CD14-positive monocyte (primary cell): ENCODE measurements around the gene CUX1. TPM values are rescaled to one million over a fixed set of nuclear protein-coding genes. Genes with fewer than 3 reads are reported as not detected.

Experiments
- DNase-seq, 3 donors: peaks; one replicate each; pipeline ENCODE4 v3.0.0-alpha.2; 2011 to 2022
- H2AFZ ChIP-seq: 2 replicates; pipeline ENCODE4 v1.6.0; 2012; ENCODE audit warnings: mild to moderate bottlenecking, low read depth, low read length, inconsistent platforms; ENCODE audit not compliant: insufficient read depth, poor library complexity, severe bottlenecking
- H3K27ac ChIP-seq, 2 donors: 1 replicate in 1 of 2; 2 replicates in 1 of 2; pipeline ENCODE4 v1.5.1; 2012 to 2013; ENCODE audit warnings: low read length in 2 of 2, control low read depth in 1 of 2, inconsistent platforms in 1 of 2, low read depth in 1 of 2, mild to moderate bottlenecking in 1 of 2
- H3K27me3 ChIP-seq, 2 donors: one replicate each; pipeline versions ENCODE4 v1.6.0 to v1.6.1; 2011 to 2013; ENCODE audit warnings: low read length in 2 of 2; ENCODE audit not compliant: control insufficient read depth in 2 of 2, insufficient read depth in 2 of 2
- H3K36me3 ChIP-seq, 2 donors: replicated peaks in 1 of 2; 1 replicate in 1 of 2; 2 replicates in 1 of 2; pipeline versions ENCODE4 v1.5.1 to v1.6.1; 2012 to 2013; ENCODE audit warnings: low read length in 2 of 2, control low read depth in 1 of 2, inconsistent platforms in 1 of 2, mild to moderate bottlenecking in 1 of 2; ENCODE audit not compliant: insufficient read depth in 2 of 2, control insufficient read depth in 1 of 2
- H3K4me1 ChIP-seq, 2 donors: 1 replicate in 1 of 2; 2 replicates in 1 of 2; pipeline versions ENCODE4 v1.5.1 to v1.6.1; 2012 to 2013; ENCODE audit warnings: low read length in 2 of 2, control low read depth in 1 of 2, inconsistent platforms in 1 of 2, mild to moderate bottlenecking in 1 of 2, moderate library complexity in 1 of 2; ENCODE audit not compliant: insufficient read depth in 2 of 2, control insufficient read depth in 1 of 2
- H3K4me2 ChIP-seq: replicated peaks from 2 replicates; pipeline ENCODE3; 2012; ENCODE audit warnings: low read length, moderate library complexity, mild to moderate bottlenecking; ENCODE audit not compliant: poor library complexity, severe bottlenecking; ENCODE audit errors: extremely low read depth
- H3K4me3 ChIP-seq, 3 experiments: fragments of 200-600 bp in 1 of 3; sonication (generic) in 1 of 3; replicated peaks in 1 of 3; 1 replicate in 2 of 3; 2 replicates in 1 of 3; pipeline ENCODE4 v1.5.1; 2011 to 2013; ENCODE audit warnings: low read length in 3 of 3, mild to moderate bottlenecking in 3 of 3, control low read depth in 2 of 3, low read depth in 2 of 3, inconsistent platforms in 1 of 3, moderate library complexity in 1 of 3
- H3K79me2 ChIP-seq: 2 replicates; pipeline ENCODE4 v1.6.0; 2012; ENCODE audit warnings: mild to moderate bottlenecking, control low read depth, inconsistent platforms, low read length, moderate library complexity; ENCODE audit not compliant: insufficient read depth
- H3K9ac ChIP-seq: 2 replicates; pipeline ENCODE4 v1.6.0; 2017; ENCODE audit warnings: low read length, mild to moderate bottlenecking; ENCODE audit not compliant: insufficient read depth, poor library complexity, severe bottlenecking
- H3K9me3 ChIP-seq, 2 donors: replicated peaks in 1 of 2; 1 replicate in 1 of 2; 2 replicates in 1 of 2; pipeline versions ENCODE4 v1.5.1 to v1.6.1; 2012 to 2013; ENCODE audit warnings: low read length in 2 of 2, control low read depth in 1 of 2; ENCODE audit not compliant: control insufficient read depth in 1 of 2, insufficient read depth in 1 of 2
- H4K20me1 ChIP-seq: 2 replicates; pipeline ENCODE4 v1.6.0; 2012; ENCODE audit warnings: mild to moderate bottlenecking, low read length, control low read depth, moderate library complexity; ENCODE audit not compliant: insufficient read depth
- H3K27ac Mint-ChIP-seq, 7 donors: one replicate each; pipeline ENCODE4 v1.8.0; 2020; ENCODE audit warnings: mild to moderate bottlenecking in 7 of 7, mixed read lengths in 7 of 7, moderate library complexity in 6 of 7, inconsistent platforms in 2 of 7
- H3K27me3 Mint-ChIP-seq, 3 donors: one replicate each; pipeline ENCODE4 v1.8.0; 2021 to 2022; ENCODE audit warnings: low read depth in 3 of 3, mild to moderate bottlenecking in 3 of 3, mixed read lengths in 3 of 3, moderate library complexity in 3 of 3, inconsistent platforms in 1 of 3
- H3K36me3 Mint-ChIP-seq, 2 donors: one replicate each; pipeline ENCODE4 v1.8.0; 2020; ENCODE audit warnings: mixed read lengths in 2 of 2, inconsistent platforms in 1 of 2, mild to moderate bottlenecking in 1 of 2
- H3K4me1 Mint-ChIP-seq: one replicate; pipeline ENCODE4 v1.8.0; 2020; ENCODE audit warnings: mild to moderate bottlenecking, mixed read lengths
- H3K4me3 Mint-ChIP-seq, 2 donors: one replicate each; pipeline ENCODE4 v1.8.0; 2020; ENCODE audit warnings: mild to moderate bottlenecking in 2 of 2, mixed read lengths in 2 of 2, moderate library complexity in 1 of 2
- H3K9me3 Mint-ChIP-seq, 7 donors: one replicate each; pipeline ENCODE4 v1.8.0; 2020 to 2022; ENCODE audit warnings: mixed read lengths in 7 of 7, mild to moderate bottlenecking in 6 of 7, moderate library complexity in 6 of 7, inconsistent platforms in 2 of 7
- WGBS: methylation state at CpG from one replicate; pipeline ENCODE4 v1.1.5; 2013; ENCODE audit warnings: missing lambda C conversion rate; ENCODE audit not compliant: insufficient coverage; 5-methylcytosine and 5-hydroxymethylcytosine counted together
- intact Hi-C, 2 donors: fragments of 100-400 bp; cut with micrococcal nuclease; formaldehyde crosslinking; loops; one replicate each; pipeline versions ENCODE4 v1.15.0 to v1.15.1; 2023
- polyA plus RNA-seq, 3 donors: library from polyadenylated mRNA; depleted of rRNA in 1 of 3; unstranded in 2 of 3; stranded (reverse) in 1 of 3; fragments of 300-500 nt in 2 of 3; fragments of >200 nt in 1 of 3; fragmentation: Illumina TruSeq in 2 of 3; gene quantifications; 1 replicate in 2 of 3; 2 replicates in 1 of 3; pipeline ENCODE4 v1.2.3, GENCODE V29; 2012 to 2021
- TF ChIP-seq, protein P1 (sequence below): fragments of 200-600 bp; IDR thresholded peaks from one replicate; pipeline ENCODE4 v1.8.0; 2022; ENCODE audit warnings: antibody characterized with exemption, mild to moderate bottlenecking

CUX1 gene
- polyA plus RNA-seq, 3 donors: 17.6 to 38.0 (median 28.0) TPM

DNA sequence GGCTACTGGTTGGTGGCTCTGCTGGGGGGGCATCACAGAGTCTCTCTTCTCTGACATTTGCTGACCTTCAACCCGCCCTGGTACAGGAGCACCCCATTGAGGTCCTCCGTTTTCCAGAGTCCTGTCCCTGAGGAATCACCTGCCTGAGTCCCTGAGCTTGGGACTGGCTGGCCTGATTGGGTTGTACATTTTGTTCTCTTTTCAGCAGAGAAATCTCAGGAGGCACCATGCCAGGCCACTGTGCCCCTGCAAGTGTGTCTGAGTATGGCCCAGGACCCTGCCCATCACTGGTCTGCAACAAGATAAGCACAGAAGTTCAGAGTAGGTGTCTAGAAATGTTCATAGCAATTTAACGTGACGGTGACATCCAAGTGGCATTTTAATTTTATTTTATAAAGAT lies 131.2 kb downstream of the CUX1 start:
- TF ChIP-seq, protein P1, sequence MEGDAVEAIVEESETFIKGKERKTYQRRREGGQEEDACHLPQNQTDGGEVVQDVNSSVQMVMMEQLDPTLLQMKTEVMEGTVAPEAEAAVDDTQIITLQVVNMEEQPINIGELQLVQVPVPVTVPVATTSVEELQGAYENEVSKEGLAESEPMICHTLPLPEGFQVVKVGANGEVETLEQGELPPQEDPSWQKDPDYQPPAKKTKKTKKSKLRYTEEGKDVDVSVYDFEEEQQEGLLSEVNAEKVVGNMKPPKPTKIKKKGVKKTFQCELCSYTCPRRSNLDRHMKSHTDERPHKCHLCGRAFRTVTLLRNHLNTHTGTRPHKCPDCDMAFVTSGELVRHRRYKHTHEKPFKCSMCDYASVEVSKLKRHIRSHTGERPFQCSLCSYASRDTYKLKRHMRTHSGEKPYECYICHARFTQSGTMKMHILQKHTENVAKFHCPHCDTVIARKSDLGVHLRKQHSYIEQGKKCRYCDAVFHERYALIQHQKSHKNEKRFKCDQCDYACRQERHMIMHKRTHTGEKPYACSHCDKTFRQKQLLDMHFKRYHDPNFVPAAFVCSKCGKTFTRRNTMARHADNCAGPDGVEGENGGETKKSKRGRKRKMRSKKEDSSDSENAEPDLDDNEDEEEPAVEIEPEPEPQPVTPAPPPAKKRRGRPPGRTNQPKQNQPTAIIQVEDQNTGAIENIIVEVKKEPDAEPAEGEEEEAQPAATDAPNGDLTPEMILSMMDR: no peak
- intact Hi-C loops: no loop called here
- Histone ChIP-seq H3K4me2 (no peak overlapping the region), H3K4me3 (no peak overlapping the region), H3K36me3 (peaks cover 0 to 12% of the 10 kb centered on the region in 2 donors), H3K9me3 (no peaks in the 10 kb centered on the region), H2AFZ (no peak overlapping the region), H3K79me2 (peaks cover 66% of the 10 kb centered on the region), H3K27ac (no peak overlapping the region), H3K4me1 (peaks cover 11 to 14% of the 10 kb centered on the region in 2 donors), H3K27me3 (no peaks in the 10 kb centered on the region), H4K20me1 (peaks cover 96% of the 10 kb centered on the region), H3K9ac (no peak overlapping the region)
- no peak for DNase-seq
- no peaks in the 10 kb centered on the region for H3K9me3 Mint-ChIP-seq
- peak overlapping the region in 4 of 7 donors; percentile 20 to 79 (median 79) for H3K27ac Mint-ChIP-seq
- 80% methylated on average over 2 of the region's 4 CpGs for WGBS
- peaks cover 11% of the 10 kb centered on the region for H3K4me1 Mint-ChIP-seq
- H3K27me3 Mint-ChIP-seq: peaks cover 0 to 2% (median 1%) of the 10 kb centered on the region in 3 donors
- H3K36me3 Mint-ChIP-seq: peaks cover 7 to 33% of the 10 kb centered on the region in 2 donors
- no peak overlapping the region for H3K4me3 Mint-ChIP-seq

DNA sequence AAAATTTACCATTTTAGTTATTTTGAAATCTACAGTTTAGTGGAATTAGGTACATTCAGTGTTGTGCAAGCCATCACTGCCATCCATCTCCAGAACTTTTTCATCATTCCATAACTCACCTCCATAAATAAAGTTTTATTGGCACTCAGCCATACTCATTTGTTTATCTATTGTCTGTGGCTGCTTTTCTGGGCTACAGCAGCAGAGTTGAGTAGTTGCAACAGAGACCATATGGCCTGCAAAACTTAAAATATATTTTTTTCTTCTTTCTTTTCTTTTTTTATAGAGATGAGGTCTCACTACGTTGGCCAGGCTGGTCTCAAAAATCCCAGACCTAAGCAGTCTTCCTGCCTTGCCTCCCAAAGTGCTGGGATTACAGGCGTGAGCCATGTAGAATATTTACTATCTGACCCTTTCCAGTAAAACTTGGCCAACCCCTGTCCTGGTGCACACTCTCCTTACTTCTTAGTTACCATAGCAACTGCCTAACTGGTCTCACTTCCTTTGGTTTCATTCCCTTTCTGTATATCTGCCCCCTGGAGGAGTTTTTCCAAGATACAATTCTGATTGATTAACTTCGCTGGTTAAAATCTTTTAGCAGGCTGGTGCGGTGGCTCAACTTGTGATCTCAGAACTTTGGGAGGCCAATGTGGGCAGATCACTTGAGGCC lies 133.2 kb downstream of the CUX1 start:
- H3K36me3 ChIP-seq: no peaks in the 10 kb centered on the region
- H3K27me3 ChIP-seq: no peaks in the 10 kb centered on the region
- no peak overlapping the region for H3K4me3 ChIP-seq
- H3K27ac ChIP-seq: no peak overlapping the region
- peaks cover 66% of the 10 kb centered on the region for H3K79me2 ChIP-seq
- no peaks in the 10 kb centered on the region for H3K9me3 ChIP-seq
- H3K36me3 Mint-ChIP-seq: peaks cover 2 to 26% of the 10 kb centered on the region in 2 donors
- H3K9me3 Mint-ChIP-seq: no peaks in the 10 kb centered on the region
- 88% methylated on average over 4 of the region's 4 CpGs for WGBS
- no peak for DNase-seq
- H3K4me1 Mint-ChIP-seq: peaks cover 28% of the 10 kb centered on the region
- H3K27ac Mint-ChIP-seq: peak overlapping the region in 5 of 7 donors; percentile 4 to 70 (median 48)
- peaks cover 20 to 32% of the 10 kb centered on the region in 2 donors for H3K4me1 ChIP-seq
- H3K27me3 Mint-ChIP-seq: peaks cover 0 to 2% (median 1%) of the 10 kb centered on the region in 3 donors
- H4K20me1 ChIP-seq: peaks cover 96% of the 10 kb centered on the region
- TF ChIP-seq, protein P1: no peak
- H2AFZ ChIP-seq: no peak overlapping the region
- intact Hi-C loops: loop anchor here in 1 of 2 donors (10.0 kb wide), 1 partner anchor 86 kb away; no protein-coding TSS in a partner anchor
- H3K9ac ChIP-seq: no peak overlapping the region
- no peak overlapping the region for H3K4me2 ChIP-seq
- H3K4me3 Mint-ChIP-seq: no peak overlapping the region
